GM21515 (cell line): ENCODE data around the gene COL26A1.
"Not testable (repeated sequence)": the region's sequence is repeated elsewhere in the genome, so short reads cannot be mapped to it uniquely, and the experiment has no call there.

Experiments
- ATAC-seq: cut with Tn5 transposase; IDR thresholded peaks from one replicate; pipeline ENCODE4 v1.9.1; 2021; ENCODE audit not compliant: unreplicated experiment

Gene COL26A1

GRCh38 chr7:101590663-101591435 lies 228.2 kb downstream of the COL26A1 start:
- ATAC-seq = no peak

DNA sequence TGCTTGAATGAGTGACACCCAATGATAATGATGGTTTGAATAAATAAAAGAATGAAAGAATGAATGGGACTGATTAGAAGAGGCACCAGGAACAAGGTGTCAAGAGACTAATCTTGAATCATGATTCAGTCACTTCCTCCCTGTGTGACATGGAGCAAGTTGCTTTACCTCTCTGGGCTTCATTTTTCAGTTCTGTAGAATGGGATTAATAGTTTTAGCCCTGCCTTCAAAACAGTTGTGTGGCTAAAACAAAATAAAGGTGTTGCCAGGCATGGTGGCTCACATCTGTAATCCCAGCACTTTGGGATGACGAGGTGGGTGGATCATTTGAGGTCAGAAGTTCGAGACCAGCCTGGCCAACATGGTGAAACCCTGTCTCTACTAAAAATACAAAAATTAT lies 228.8 kb downstream of the COL26A1 start:
- ATAC-seq = no peak

- no peak for ATAC-seq
Observed at GRCh38 chr7:101593556-101593955, 230.9 kb downstream of the COL26A1 start.

DNA sequence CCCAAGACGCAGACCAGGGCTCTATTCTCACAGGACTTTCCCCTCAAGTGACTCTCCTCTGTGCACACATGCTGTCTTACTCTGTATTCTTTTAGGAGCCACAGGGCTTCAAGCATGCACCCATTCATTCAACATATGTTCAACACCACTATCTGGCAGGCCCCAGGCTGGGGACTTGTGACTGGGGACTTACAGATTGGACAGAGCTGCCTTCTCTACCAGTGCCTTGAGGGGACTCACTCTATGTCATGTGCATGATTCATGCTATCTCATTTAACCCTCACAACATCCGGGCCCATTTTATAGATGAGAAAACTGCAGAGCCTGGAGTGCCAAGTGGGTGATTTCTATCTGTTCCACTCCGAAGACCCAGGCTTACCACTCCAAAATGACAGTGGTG lies 232.1 kb downstream of the COL26A1 start:
- ATAC-seq = no peak

GRCh38 chr7:101595246-101595645 lies 232.6 kb downstream of the COL26A1 start:
- ATAC-seq = no peak

DNA sequence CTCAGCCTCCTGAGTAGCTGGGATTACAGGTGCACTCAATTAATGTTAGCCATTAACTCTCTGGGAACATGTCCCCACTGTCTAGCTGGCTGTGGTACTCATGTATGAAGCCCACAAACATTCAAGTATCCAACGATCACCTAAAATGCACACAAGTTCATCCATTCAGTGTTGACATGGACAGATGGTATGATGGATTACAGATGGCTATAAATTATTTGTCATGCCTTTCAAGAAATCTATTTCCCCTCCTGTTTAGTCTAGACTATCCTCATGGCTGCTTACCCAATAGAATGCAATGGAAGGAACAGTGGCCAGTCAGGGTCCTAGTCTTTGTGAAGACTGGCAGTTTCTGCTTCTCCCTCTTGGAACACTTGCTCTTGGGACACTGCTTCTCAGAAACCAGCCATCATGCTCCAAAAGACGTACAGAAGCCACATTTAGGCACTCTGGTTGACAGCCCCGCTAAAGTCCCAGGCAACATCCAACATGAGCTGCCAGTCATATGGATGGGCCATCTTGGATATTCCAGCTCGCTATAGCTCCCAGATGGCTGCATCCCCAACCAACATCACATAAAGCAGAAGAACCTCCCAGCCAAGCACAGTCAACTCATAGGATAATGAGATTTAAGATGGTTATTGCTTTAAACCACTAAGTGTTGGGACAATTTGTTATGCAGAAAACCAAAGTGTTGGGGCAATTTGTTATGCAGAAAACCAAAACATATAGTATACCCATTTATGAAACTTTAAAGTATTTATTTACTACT lies 233.3 kb downstream of the COL26A1 start:
- ATAC-seq = no peak

- no peak for ATAC-seq
Observed at GRCh38 chr7:101596898-101597297, 234.2 kb downstream of the COL26A1 start.

DNA sequence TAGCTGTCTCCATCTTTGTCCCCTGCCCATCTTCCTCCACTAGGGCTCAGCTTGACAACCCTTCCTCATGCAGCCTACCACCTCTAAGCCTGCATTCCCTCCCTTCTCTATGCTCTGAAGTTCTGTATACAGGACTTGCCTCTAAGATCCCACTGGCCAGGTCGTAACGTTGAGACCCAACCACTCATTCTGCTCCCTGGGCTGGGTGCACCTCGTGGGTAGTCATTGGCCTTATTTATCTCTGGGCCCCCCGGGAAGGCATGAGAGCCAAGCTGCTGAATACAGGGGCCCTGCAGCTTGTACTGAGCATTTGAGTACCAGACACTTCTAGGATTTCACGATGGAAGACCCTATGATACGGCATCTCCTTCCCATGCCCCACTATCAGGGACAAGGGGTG lies 235.3 kb downstream of the COL26A1 start:
- no peak for ATAC-seq

DNA sequence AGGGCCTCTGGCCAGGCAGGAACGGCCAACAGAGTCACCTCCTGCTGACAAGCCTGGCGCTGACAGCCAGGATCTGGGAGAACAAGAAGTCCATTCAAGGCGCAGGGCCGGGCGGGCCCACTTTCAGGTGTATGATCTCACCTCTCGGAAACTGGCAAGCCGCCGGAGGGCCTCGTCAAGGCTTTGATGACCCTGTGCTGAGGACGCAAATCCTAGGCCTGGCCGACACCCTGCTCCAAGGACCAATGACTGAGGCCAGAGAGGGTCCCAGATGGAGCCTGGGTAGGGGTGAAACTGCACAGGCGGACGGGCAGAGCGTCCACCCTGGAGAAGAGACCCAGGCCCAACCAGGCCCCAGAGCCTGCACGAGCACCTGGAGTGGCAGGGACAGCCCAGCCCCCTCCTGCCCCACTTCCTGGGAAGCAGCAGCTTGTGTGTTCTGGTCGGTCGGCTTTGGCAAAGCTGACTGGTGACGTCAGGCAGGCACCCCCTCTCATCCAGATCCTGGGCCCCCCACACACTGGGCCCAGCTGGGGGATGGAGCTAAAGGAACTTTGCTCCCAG lies 235.8 kb downstream of the COL26A1 start:
- ATAC-seq = no peak

DNA sequence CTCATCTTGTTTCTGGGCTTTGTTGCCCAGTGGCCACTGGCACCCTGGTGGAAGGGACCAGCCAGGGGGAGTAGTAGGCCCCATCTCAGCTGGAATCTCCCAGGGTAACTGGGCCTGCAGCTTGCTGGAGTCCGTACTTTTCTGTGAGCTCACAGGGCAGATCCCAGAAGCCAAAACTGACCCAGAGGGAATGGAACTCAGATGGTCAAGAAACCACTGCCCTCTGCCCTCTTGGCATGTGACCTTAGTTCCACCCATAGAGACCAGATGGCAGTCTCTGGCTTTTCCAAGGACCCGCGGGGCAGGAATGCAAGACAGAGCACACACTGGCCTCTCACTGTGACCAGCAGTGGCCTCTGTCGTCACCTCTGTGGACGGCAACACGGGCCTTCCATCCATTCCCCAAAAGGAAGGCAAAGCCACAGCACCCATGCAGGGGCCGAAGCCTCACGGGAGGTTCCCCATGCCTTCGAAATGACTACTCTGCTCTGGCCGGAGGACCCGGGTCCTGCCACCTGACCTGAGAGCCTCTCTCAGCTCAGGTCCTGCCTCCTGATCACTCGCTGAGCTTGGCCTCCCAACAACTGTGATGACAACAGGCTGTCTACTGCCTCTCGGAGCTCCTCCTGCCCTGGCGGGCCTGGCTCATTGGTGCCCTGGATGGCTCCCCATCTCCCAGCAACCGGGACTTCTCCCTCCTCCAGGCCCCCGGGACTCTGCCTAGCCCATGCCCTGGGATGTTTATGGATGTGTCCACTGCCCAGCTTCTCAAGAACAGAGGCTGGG lies 236.5 kb downstream of the COL26A1 start:
- ATAC-seq = no peak

DNA sequence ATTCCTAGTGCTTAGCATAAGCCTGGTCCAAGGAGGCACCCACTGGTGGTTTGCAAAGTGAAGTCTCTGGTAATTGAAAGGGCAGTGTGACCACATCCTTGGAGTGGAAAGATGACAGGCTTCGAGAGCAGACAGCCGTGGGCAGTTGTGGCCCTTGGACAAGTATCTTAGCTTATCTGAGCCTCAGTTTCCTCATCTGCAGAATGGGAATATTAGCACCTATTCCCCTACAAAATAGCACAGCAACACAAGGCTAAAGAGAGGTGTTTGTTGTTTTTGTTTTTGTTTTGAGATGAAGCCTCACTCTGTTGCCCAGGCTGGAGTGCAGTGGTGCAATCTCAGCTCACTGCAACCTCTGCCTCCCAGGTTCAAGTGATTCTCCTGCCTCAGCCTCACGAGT lies 237.1 kb downstream of the COL26A1 start:
- ATAC-seq = no peak

GRCh38 chr7:101602082-101602481 lies 239.4 kb downstream of the COL26A1 start:
- no peak for ATAC-seq

- no peak for ATAC-seq
Observed at GRCh38 chr7:101602484-101603241, 240.0 kb downstream of the COL26A1 start.

DNA sequence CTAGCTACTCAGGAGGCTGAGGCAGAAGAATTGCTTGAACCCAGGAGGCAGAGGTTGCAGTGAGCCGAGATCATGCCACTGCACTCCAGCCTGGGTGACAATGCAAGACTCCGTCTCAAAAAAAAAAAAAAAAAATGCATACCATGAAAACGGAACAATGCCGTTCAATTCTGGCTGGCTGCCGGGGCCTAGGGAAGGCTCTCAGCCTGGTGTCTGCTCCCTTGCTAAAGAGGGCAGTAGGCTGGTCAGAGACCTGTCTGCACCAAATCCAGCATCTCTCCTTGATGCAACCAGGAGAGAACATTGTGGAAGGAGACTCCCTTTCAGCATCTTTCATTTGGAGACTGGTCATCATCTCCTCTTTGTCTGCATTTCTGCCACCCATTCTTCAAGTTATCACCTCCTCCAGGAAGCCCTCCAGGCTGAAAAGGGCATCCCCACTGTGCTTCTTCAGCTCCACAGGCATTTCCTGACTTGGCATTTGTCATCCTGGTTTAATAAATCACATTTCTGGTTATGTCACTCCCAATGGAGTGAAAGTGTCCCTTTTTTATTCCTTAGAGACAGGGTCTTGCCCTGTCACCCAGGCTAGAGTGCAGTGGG lies 241.8 kb downstream of the COL26A1 start:
- no peak for ATAC-seq

DNA sequence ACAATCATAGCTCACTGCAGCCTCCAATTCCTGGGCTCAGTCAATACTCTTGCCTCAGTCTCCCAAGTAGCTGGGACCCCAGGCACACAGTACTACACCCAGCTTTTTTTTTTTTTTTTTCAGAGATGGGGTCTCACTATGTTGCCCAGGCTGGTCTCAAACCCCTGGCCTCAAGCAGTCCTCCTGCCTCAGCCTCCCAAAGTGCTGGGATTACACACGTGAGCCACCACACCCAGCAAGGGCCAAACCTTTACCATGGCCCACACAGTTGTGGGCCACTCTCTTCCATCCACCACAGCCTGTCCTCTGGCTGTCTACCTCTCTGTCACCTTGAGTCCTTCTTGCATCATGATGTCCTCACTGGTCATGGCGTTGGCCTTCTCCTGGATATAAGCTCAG lies 242.3 kb downstream of the COL26A1 start:
- not testable (repeated sequence) for ATAC-seq

DNA sequence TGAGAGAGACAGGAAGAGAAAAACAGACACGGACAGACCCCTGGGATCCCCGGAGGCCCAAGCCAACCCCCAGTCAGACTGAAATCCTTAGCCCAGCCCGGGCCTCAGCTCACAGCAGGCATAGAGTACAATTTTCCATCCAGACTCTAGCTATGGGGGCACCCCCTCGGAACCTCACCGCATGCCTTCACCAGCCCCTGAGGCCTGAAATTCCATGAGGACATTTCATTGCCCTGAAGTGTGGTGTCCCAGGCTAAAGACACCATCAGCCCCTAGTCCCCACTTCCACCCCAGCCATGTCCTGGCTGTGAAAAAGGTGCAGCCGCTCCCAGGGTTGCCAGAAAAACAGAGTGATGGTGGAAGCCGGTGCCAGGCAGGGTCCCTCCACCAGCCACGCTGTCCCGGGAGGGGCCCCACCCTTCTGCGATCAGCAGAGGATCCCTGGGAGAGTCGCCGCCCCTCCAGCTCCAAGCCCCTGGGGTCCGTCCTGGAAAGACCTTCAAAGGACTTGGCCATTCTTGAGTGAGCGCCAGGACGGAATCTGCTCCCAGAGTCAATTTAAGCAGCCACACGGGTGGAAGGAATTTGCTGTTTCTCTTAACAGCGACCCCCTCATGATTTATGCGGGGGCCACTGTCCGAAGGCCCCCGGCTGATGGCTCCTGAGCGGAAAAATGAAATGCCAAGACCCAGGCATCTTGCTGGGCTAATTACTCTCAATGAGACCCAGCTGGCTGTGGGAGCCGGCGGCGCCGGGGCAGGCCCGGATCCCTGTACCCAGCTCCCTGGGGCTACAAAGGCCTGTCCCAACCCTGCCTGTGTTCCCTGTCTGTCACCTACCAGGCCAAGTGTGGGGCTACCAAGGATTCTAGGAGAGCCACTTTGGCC lies 243.2 kb downstream of the COL26A1 start:
- no peak for ATAC-seq

GRCh38 chr7:101606498-101606923 lies 243.8 kb downstream of the COL26A1 start:
- no peak for ATAC-seq
